Measurements from ENCODE around the gene CCL1. TPM values are rescaled to one million over a fixed set of nuclear protein-coding genes. Genes with fewer than 3 reads are reported as not detected.

The CCL1 gene
- total RNA-seq, 1 donor from 2014 or later, result not detected

DNA sequence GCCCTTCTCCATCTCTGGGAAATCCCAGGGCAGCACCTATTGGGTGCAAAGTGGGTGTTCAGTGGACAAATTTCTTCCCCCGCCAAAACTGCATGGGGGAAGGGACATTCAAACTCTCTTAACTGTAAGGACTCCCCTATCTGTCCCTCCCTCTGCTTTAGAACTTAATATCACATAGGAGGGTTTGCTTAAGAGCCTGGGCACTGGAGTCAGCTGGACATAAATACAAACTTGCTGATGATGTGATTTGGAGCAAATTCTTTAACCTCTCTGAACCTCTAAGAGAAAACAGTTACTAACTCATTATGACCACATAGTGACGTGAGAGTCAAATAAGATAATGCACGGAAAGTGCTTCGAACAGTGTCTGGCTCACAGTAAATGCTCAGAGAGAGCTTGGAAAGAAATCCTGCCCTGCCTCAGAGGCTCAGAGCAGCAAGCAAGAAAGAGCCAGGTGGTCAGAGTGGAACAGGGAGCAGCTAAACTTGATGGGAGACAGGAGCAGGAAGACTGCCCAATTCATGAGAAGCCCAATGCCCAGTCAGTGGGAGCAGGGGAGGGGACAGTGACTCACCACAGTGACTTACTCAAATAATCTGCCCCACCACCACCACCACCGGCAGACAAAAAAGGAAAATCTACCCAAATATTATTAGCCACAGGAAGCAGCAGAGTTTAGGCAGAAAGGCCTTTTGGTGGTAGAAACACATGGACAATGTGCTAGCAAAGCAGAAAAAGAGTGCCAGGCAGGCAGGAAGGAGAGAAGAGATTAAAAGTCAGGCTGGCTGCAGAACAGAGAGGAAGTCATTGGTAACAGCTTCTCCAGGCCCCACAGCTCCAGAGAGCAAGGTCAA, 23.9 kb upstream of the CCL1 start:
- Histone ChIP-seq H3K4me2 (no peak overlapping the region), H2AFZ (replicated peaks) (no peak overlapping the region)

DNA sequence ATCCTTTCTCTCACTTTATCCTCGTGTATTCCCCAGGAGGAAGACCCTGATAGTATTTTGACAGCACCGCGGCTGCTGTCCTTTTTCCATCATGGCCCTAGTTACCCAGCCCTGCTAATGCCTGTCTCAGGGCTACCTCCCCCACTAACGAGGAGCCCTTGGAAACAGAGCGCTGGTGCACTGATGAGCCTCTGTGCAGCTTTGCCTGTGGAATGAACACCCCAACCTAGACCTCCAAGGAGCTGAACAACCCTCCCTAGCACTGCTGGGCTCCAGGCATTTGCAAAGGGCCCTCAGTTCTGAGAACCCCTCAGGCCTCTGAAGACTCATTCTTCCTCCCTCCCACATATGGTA, 23.3 kb upstream of the CCL1 start:
- no peaks in the 10 kb centered on the region for H3K36me3 ChIP-seq
- H3K27ac ChIP-seq, result no peak overlapping the region
- H3K79me2 ChIP-seq (ENCODE audit: low read depth), result no peaks in the 10 kb centered on the region
- Mint-ChIP-seq H3K4me1 (peaks cover 5% of the 10 kb centered on the region), H3K27me3 (ENCODE audit: insufficient read depth, low read depth) (peaks cover 3% of the 10 kb centered on the region), H3K9me3 (no peaks in the 10 kb centered on the region), H3K27ac (no peak overlapping the region), H3K4me3 (no peak overlapping the region), H3K36me3 (no peaks in the 10 kb centered on the region)
- H2AFZ ChIP-seq (replicated peaks), result no peak overlapping the region
- no peak for DNase-seq (ENCODE audit: low spot score)
- TF ChIP-seq EZH2phosphoT487 (IDR thresholded peaks at IDR 0.05) (no peak), EZH2 (IDR thresholded peaks at IDR 0.05) (no peak)
- TF ChIP-seq, protein P1, sequence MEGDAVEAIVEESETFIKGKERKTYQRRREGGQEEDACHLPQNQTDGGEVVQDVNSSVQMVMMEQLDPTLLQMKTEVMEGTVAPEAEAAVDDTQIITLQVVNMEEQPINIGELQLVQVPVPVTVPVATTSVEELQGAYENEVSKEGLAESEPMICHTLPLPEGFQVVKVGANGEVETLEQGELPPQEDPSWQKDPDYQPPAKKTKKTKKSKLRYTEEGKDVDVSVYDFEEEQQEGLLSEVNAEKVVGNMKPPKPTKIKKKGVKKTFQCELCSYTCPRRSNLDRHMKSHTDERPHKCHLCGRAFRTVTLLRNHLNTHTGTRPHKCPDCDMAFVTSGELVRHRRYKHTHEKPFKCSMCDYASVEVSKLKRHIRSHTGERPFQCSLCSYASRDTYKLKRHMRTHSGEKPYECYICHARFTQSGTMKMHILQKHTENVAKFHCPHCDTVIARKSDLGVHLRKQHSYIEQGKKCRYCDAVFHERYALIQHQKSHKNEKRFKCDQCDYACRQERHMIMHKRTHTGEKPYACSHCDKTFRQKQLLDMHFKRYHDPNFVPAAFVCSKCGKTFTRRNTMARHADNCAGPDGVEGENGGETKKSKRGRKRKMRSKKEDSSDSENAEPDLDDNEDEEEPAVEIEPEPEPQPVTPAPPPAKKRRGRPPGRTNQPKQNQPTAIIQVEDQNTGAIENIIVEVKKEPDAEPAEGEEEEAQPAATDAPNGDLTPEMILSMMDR (IDR thresholded peaks at IDR 0.05), result no peak
- H3K9ac ChIP-seq, result no peak overlapping the region
- no peaks in the 10 kb centered on the region for H4K20me1 ChIP-seq (ENCODE audit: low read depth)
- H3K4me1 ChIP-seq, result no peaks in the 10 kb centered on the region
- H3K4me2 ChIP-seq, result no peak overlapping the region
- no peaks in the 10 kb centered on the region for H3F3A ChIP-seq (ENCODE audit: low read depth)
- H3K4me3 ChIP-seq, result no peak overlapping the region
- H3K9me3 ChIP-seq (ENCODE audit: low read depth), result no peaks in the 10 kb centered on the region
- no peaks in the 10 kb centered on the region for H3K27me3 ChIP-seq

More for the DNA sequence above, 23.9 kb upstream of the CCL1 start:
- Mint-ChIP-seq H3K4me1 (peaks cover 5% of the 10 kb centered on the region), H3K9me3 (no peaks in the 10 kb centered on the region), H3K27me3 (ENCODE audit: insufficient read depth, low read depth) (peaks cover 3% of the 10 kb centered on the region), H3K27ac (no peak overlapping the region), H3K36me3 (no peaks in the 10 kb centered on the region), H3K4me3 (no peak overlapping the region)
- no peaks in the 10 kb centered on the region for H3K36me3 ChIP-seq
- H3K27ac ChIP-seq, result no peak overlapping the region
- no peaks in the 10 kb centered on the region for H4K20me1 ChIP-seq (ENCODE audit: low read depth)
- H3F3A ChIP-seq (ENCODE audit: low read depth), result no peaks in the 10 kb centered on the region
- no peak for DNase-seq (ENCODE audit: low spot score)
- H3K4me3 ChIP-seq, result no peak overlapping the region
- H3K9ac ChIP-seq, result no peak overlapping the region
- H3K4me1 ChIP-seq, result no peaks in the 10 kb centered on the region
- no peaks in the 10 kb centered on the region for H3K79me2 ChIP-seq (ENCODE audit: low read depth)
- no peaks in the 10 kb centered on the region for H3K27me3 ChIP-seq
- TF ChIP-seq EZH2phosphoT487 (IDR thresholded peaks at IDR 0.05) (no peak), EZH2 (IDR thresholded peaks at IDR 0.05) (no peak)
- TF ChIP-seq, protein P1 (IDR thresholded peaks at IDR 0.05), result no peak
- H3K9me3 ChIP-seq (ENCODE audit: low read depth), result no peaks in the 10 kb centered on the region

DNA sequence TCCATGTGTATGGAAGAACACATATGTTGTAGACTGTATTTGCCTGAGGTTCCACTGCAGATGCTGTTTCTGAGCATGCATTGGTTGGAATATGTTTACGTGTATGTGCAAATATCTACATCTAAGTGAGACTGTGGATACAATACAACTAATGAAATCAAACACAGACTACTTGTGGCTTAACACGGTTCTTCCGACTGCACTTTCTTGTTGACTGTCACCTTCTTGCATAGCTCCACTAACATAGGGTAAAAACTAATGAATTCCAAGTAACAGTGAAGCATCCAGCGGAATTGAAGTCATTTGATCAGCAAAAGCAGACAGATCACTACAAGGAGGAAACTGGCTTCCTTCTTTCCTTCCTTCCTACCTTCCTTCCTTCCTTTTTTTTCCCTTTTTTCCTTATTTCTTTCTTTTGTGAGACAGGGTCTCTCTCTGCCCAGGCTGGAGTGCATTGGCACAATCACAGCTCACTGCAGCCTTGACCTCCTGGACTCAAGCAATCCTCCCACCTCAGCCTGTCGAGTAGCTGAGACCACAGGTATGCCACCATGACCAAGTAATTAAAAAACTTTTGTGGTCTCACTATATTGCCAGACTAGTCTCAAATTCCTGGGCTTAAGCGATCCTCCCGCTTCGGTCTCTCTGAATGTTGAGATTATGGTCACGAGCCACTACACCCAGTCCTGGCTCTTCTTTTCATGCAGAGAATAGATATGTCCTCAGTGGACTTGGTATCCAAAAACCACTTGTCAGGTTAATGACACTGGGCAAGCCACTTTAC, 22.0 kb upstream of the CCL1 start:
- Mint-ChIP-seq H3K36me3 (no peaks in the 10 kb centered on the region), H3K4me1 (peaks cover 5% of the 10 kb centered on the region), H3K4me3 (no peak overlapping the region), H3K27me3 (ENCODE audit: insufficient read depth, low read depth) (peaks cover 2% of the 10 kb centered on the region), H3K9me3 (no peaks in the 10 kb centered on the region), H3K27ac (no peak overlapping the region)
- Histone ChIP-seq H3K9me3 (ENCODE audit: low read depth) (no peaks in the 10 kb centered on the region), H3K36me3 (no peaks in the 10 kb centered on the region), H3K4me1 (no peaks in the 10 kb centered on the region), H3K79me2 (ENCODE audit: low read depth) (no peaks in the 10 kb centered on the region), H3K9ac (no peak overlapping the region), H3K4me3 (no peak overlapping the region), H3K27me3 (no peaks in the 10 kb centered on the region), H3F3A (ENCODE audit: low read depth) (no peaks in the 10 kb centered on the region), H2AFZ (replicated peaks) (no peak overlapping the region), H4K20me1 (ENCODE audit: low read depth) (no peaks in the 10 kb centered on the region), H3K4me2 (no peak overlapping the region), H3K27ac (no peak overlapping the region)
- TF ChIP-seq EZH2 (IDR thresholded peaks at IDR 0.05) (no peak), EZH2phosphoT487 (IDR thresholded peaks at IDR 0.05) (no peak)
- TF ChIP-seq, protein P1 (IDR thresholded peaks at IDR 0.05), result no peak
- no peak for DNase-seq (ENCODE audit: low spot score)
